Spleen (tissue), 11 donors: Measurements from ENCODE around the gene WFDC1. TPM values are rescaled to one million over a fixed set of nuclear protein-coding genes. Genes with fewer than 3 reads are reported as not detected.

Experiments
- DNase-seq: peaks from one replicate; pipeline ENCODE4 v3.0.0-alpha.2; 2020
- H3K27ac ChIP-seq, 8 donors: fragments of 200-600 bp; sonication (generic) in 7 of 8; 1 replicate in 4 of 8; 2 replicates in 4 of 8; pipeline versions ENCODE4 v1.5.0 to v1.8.0; 2016 to 2021; ENCODE audit warnings: inconsistent platforms in 4 of 8, mild to moderate bottlenecking in 4 of 8, moderate library complexity in 1 of 8
- H3K27me3 ChIP-seq, 7 donors: fragments of 200-600 bp; sonication (generic) in 6 of 7; replicated peaks in 1 of 7; 1 replicate in 4 of 7; 2 replicates in 3 of 7; pipeline versions ENCODE4 v1.5.0 to v1.8.0; 2016 to 2021; ENCODE audit warnings: inconsistent platforms in 3 of 7, mild to moderate bottlenecking in 1 of 7
- H3K36me3 ChIP-seq, 6 donors: fragments of 200-600 bp; sonication (generic) in 5 of 6; 1 replicate in 4 of 6; 2 replicates in 2 of 6; pipeline versions ENCODE4 v1.5.0 to v1.8.0; 2016 to 2021; ENCODE audit warnings: inconsistent platforms in 2 of 6
- H3K4me1 ChIP-seq, 6 donors: fragments of 200-600 bp; sonication (generic) in 5 of 6; 1 replicate in 3 of 6; 2 replicates in 3 of 6; pipeline versions ENCODE4 v1.5.0 to v1.8.0; 2016 to 2021; ENCODE audit warnings: inconsistent platforms in 3 of 6
- H3K4me3 ChIP-seq, 8 donors: fragments of 200-600 bp; sonication (generic) in 7 of 8; 1 replicate in 4 of 8; 2 replicates in 4 of 8; pipeline versions ENCODE4 v1.5.0 to v1.8.0; 2016 to 2021; ENCODE audit warnings: inconsistent platforms in 4 of 8, mild to moderate bottlenecking in 4 of 8, moderate library complexity in 2 of 8
- H3K9me3 ChIP-seq, 8 donors: fragments of 200-600 bp; sonication (generic) in 7 of 8; 1 replicate in 4 of 8; 2 replicates in 4 of 8; pipeline versions ENCODE4 v1.5.0 to v1.8.0; 2016 to 2021; ENCODE audit warnings: inconsistent platforms in 4 of 8
- CTCF ChIP-seq, 11 experiments: fragments of 200-600 bp in 7 of 11; fragments of 450-650 bp in 4 of 11; sonication (generic) in 4 of 11; IDR thresholded peaks in 8 of 11; conservative IDR thresholded peaks in 3 of 11; 1 replicate in 7 of 11; 2 replicates in 4 of 11; pipeline versions ENCODE4 v1.4.0 to v1.8.0; 2016 to 2021; ENCODE audit warnings: antibody characterized with exemption in 11 of 11, inconsistent platforms in 4 of 11, mild to moderate bottlenecking in 1 of 11
- POLR2A ChIP-seq, 3 donors: fragments of 450-650 bp; IDR thresholded peaks; one replicate each; pipeline ENCODE4 v1.5.1; 2017; ENCODE audit warnings: antibody characterized with exemption in 3 of 3, mild to moderate bottlenecking in 1 of 3
- POLR2AphosphoS5 ChIP-seq, 3 donors: sonication (generic); formaldehyde crosslinking; IDR thresholded peaks; one replicate each; pipeline ENCODE4 v1.5.1; 2017; ENCODE audit warnings: antibody characterized with exemption in 3 of 3
- WGBS, 5 donors: extraction: QIAGEN DNeasy Blood & Tissue Kit in 3 of 5; methylation state at CpG; one replicate each; pipeline versions ENCODE4 v1.1.5 to v1.1.7; 2013 to 2018; 5-methylcytosine and 5-hydroxymethylcytosine counted together
- intact Hi-C: fragments of 100-400 bp; cut with DNase I; formaldehyde crosslinking; loops from one replicate; pipeline ENCODE4 v1.15.0; 2023; ENCODE audit warnings: low total_unique reads
- polyA plus RNA-seq, 3 donors: library from polyadenylated mRNA; stranded (reverse); fragments of 200-250 nt; gene quantifications; one replicate each; pipeline ENCODE4 v1.2.1, GENCODE V29; 2013
- small RNA-seq, 4 donors: library from RNA; depleted of rRNA; stranded (forward); fragments of <200 nt; gene quantifications; one replicate each; pipeline ENCODE3, GENCODE V24; 2016
- total RNA-seq, 7 donors: library from RNA; depleted of rRNA in 3 of 7; stranded (reverse); fragments of >200 nt in 3 of 7; fragmentation: NEBNext Ultra II Directional in 4 of 7; extraction: Animal tissue kit (Norgen Biotek cat#: 25700) in 4 of 7; gene quantifications; one replicate each; pipeline versions ENCODE4 v1.1.0 to v1.2.1, GENCODE V29; 2016 to 2021
- donor health status: healthy with polysubstance abuse.
- donor health status: DM: no; HTN: no; CAD: no; lungs with moderate emphysema.
- donor health status: DM: no; HTN: no; CAD: no.
- donor health status: Bipolar disorder and iron deficiency.
- donor health status: healthy.
- donor health status: DM: no; HTN: no; CAD: no.
- donor health status: DM: yes; HTN: yes; CAD: no.

Gene WFDC1
- total and polyA plus RNA-seq, 10 donors = 1.6 to 6.6 (median 2.2) TPM

- TF ChIP-seq CTCF (IDR thresholded peaks at IDR 0.05 in 8 of 11, conservative IDR thresholded peaks at IDR 0.05 in 3 of 11) (no peak), POLR2A (IDR thresholded peaks at IDR 0.05) (no peak), POLR2AphosphoS5 (IDR thresholded peaks at IDR 0.05) (no peak)
- intact Hi-C loops = no loop called here
- H3K36me3 ChIP-seq = no peaks in the 10 kb centered on the region
- DNase-seq = peak; percentile 25
- no peak overlapping the region for H3K4me3 ChIP-seq
- H3K4me1 ChIP-seq = peaks cover 0 to 15% (median 4%) of the 10 kb centered on the region in 6 donors
- H3K27me3 ChIP-seq = peaks cover 0 to 45% (median 0%) of the 10 kb centered on the region in 7 donors
- WGBS, 5 donors = 78 to 90% (median 87%) methylated on average over 13 of the region's 13 CpGs
- H3K27ac ChIP-seq = no peak overlapping the region
- no peaks in the 10 kb centered on the region for H3K9me3 ChIP-seq
These were observed 83.9 kb downstream of the WFDC1 start for GRCh38 chr16:84378567-84378966.

GRCh38 chr16:84379008-84379708 lies 84.5 kb downstream of the WFDC1 start:
- TF ChIP-seq POLR2A (IDR thresholded peaks at IDR 0.05) (no peak), POLR2AphosphoS5 (IDR thresholded peaks at IDR 0.05) (no peak), CTCF (IDR thresholded peaks at IDR 0.05 in 8 of 11, conservative IDR thresholded peaks at IDR 0.05 in 3 of 11) (no peak)
- Histone ChIP-seq H3K4me3 (no peak overlapping the region), H3K4me1 (peaks cover 0 to 15% (median 4%) of the 10 kb centered on the region in 6 donors), H3K27ac (no peak overlapping the region), H3K27me3 (peaks cover 0 to 45% (median 0%) of the 10 kb centered on the region in 7 donors), H3K36me3 (no peaks in the 10 kb centered on the region), H3K9me3 (peaks cover 0 to 4% (median 3%) of the 10 kb centered on the region in 8 donors)
- DNase-seq = peak; percentile 19
- 74 to 81% (median 77%) methylated on average over 10 to 11 of the region's 11 CpGs for WGBS, 5 donors
- intact Hi-C loops = no loop called here

Small RNA genes lying within 50 kb of the gene (small RNA-seq; reads per million reads assigned to genes)
- 0 reads per million in 4 donors for gene RNA5SP433

Other genes starting within 250 kb of the WFDC1 start
- gene MBTPS1, start 177.9 kb upstream of the WFDC1 start, total RNA-seq = 100 to 1,000 TPM in 3 of 7 donors, 10 to 100 TPM in 4; 76.4 to 121 (median 98.7) TPM
- 10 to 100 TPM; 34.5 to 44.2 (median 39.9) TPM for gene MBTPS1, start 177.9 kb upstream of the WFDC1 start, polyA plus RNA-seq
- 10 to 100 TPM; 18.3 to 29.0 (median 23.4) TPM for gene HSDL1, start 149.7 kb upstream of the WFDC1 start, total RNA-seq
- 10 to 100 TPM; 10.1 to 15.7 (median 14.0) TPM for gene HSDL1, start 149.7 kb upstream of the WFDC1 start, polyA plus RNA-seq
- 1 to 10 TPM in 2 of 7 donors, under 1 TPM in 4, not detected in 1; 0.20 to 2.0 (median 0.79) TPM for gene DNAAF1, start 149.6 kb upstream of the WFDC1 start, total RNA-seq
- gene DNAAF1, start 149.6 kb upstream of the WFDC1 start, polyA plus RNA-seq = 1 to 10 TPM; 1.3 to 4.3 (median 2.0) TPM
- 100 to 1,000 TPM in 2 of 7 donors, 10 to 100 TPM in 5; 60.3 to 133 (median 76.6) TPM for gene TAF1C, start 107.8 kb upstream of the WFDC1 start, total RNA-seq
- 100 to 1,000 TPM in 1 of 3 donors, 10 to 100 TPM in 2; 31.4 to 125 (median 70.6) TPM for gene TAF1C, start 107.8 kb upstream of the WFDC1 start, polyA plus RNA-seq
- 10 to 100 TPM in 1 of 7 donors, 1 to 10 TPM in 6; 2.8 to 24.1 (median 6.4) TPM for gene ADAD2, start 103.7 kb upstream of the WFDC1 start, total RNA-seq
- gene ADAD2, start 103.7 kb upstream of the WFDC1 start, polyA plus RNA-seq = 10 to 100 TPM in 2 of 3 donors, 1 to 10 TPM in 1; 2.5 to 86.5 (median 25.9) TPM
- gene KCNG4, start 54.9 kb upstream of the WFDC1 start, total RNA-seq = not detected
- not detected for gene KCNG4, start 54.9 kb upstream of the WFDC1 start, polyA plus RNA-seq
- 1 to 10 TPM in 5 of 7 donors, under 1 TPM in 2; 0.60 to 8.1 (median 1.9) TPM for gene ATP2C2, start 73.7 kb downstream of the WFDC1 start, total RNA-seq
- under 1 TPM; 0.09 to 0.35 (median 0.11) TPM for gene ATP2C2, start 73.7 kb downstream of the WFDC1 start, polyA plus RNA-seq
- gene MEAK7, start 209.8 kb downstream of the WFDC1 start, total RNA-seq = 10 to 100 TPM in 5 of 7 donors, 1 to 10 TPM in 2; 9.4 to 14.9 (median 11.1) TPM
- 1 to 10 TPM; 1.5 to 2.7 (median 1.5) TPM for gene MEAK7, start 209.8 kb downstream of the WFDC1 start, polyA plus RNA-seq